NCI-H2196 (cell line): ENCODE measurements around the gene HIVEP3.

Experiments used
- DNase-seq: peaks from one replicate; lab custom pipeline; 2025; ENCODE audit not compliant: unreplicated experiment; lab: John Stamatoyannopoulos, UW

The HIVEP3 gene

GRCh38 chr1:41492341-41492848 lies 426.3 kb downstream of the HIVEP3 start:
- DNase-seq, result peak; percentile 14

GRCh38 chr1:41490911-41491310 lies 427.8 kb downstream of the HIVEP3 start:
- DNase-seq, result no peak

GRCh38 chr1:41489561-41489960 lies 429.2 kb downstream of the HIVEP3 start:
- DNase-seq, result no peak

- peak; percentile 20 for DNase-seq
Measured at GRCh38 chr1:41488040-41488951, 430.4 kb downstream of the HIVEP3 start.

GRCh38 chr1:41487126-41488039 lies 431.3 kb downstream of the HIVEP3 start:
- DNase-seq, result no peak

- DNase-seq, result no peak
Measured at GRCh38 chr1:41486371-41487125, 432.2 kb downstream of the HIVEP3 start.

GRCh38 chr1:41486053-41486370 lies 432.7 kb downstream of the HIVEP3 start:
- no peak for DNase-seq

GRCh38 chr1:41485605-41486004 lies 433.1 kb downstream of the HIVEP3 start:
- no peak for DNase-seq

- DNase-seq, result peak; percentile 85
Measured at GRCh38 chr1:41484402-41485241, 434.1 kb downstream of the HIVEP3 start, which contains the start of gene EDN2. Gene EDN2, minus strand, starts transcription at chr1:41484683. Its CDS starts 82 bp downstream, at chr1:41484601.

GRCh38 chr1:41483960-41484401 lies 434.7 kb downstream of the HIVEP3 start:
- DNase-seq, result no peak

GRCh38 chr1:41483001-41483850 lies 435.5 kb downstream of the HIVEP3 start:
- no peak for DNase-seq

- DNase-seq, result peak; percentile 79
Measured at GRCh38 chr1:41482001-41482765, 436.5 kb downstream of the HIVEP3 start.

- peak; percentile 22 for DNase-seq
Measured at GRCh38 chr1:41481109-41481775, 437.5 kb downstream of the HIVEP3 start.

- DNase-seq, result no peak
Measured at GRCh38 chr1:41480204-41481108, 438.3 kb downstream of the HIVEP3 start.

- DNase-seq, result no peak
Measured at GRCh38 chr1:41479808-41480160, 438.9 kb downstream of the HIVEP3 start.

GRCh38 chr1:41479000-41479807 lies 439.5 kb downstream of the HIVEP3 start:
- DNase-seq, result no peak
